ENCODE data around the gene NF1.

- TF ChIP-seq EZH2 (IDR thresholded peaks at IDR 0.05): no peak
- TF ChIP-seq POLR2AphosphoS5 (IDR thresholded peaks at IDR 0.05; ENCODE audit: borderline replicate concordance, low read depth, low read length): no peak
- no peak for TF ChIP-seq FOXP2 (optimal IDR thresholded peaks at IDR 0.05; ENCODE audit: control extremely low read depth, extremely low read length, insufficient read depth)
Observed at GRCh38 chr17:31144836-31145235, 50.1 kb downstream of the NF1 start.

Measured in SK-N-MC (cell line).